Mucosa of rectum (tissue), 2 donors: ENCODE results near the gene SFTPB.
"Not testable (repeated sequence)": the region's sequence is repeated elsewhere in the genome, so short reads cannot be mapped to it uniquely, and the experiment has no call there.

ENCODE experiments used
- H3K27ac ChIP-seq, 2 donors: one replicate each; pipeline ENCODE4 v1.7.0; 2013; ENCODE audit warnings: inconsistent platforms in 2 of 2, low read depth in 2 of 2, low read length in 2 of 2
- H3K27me3 ChIP-seq, 2 donors: one replicate each; pipeline ENCODE4 v1.7.0; 2013; ENCODE audit warnings: low read length in 2 of 2; ENCODE audit not compliant: control insufficient read depth in 2 of 2, insufficient read depth in 2 of 2
- H3K36me3 ChIP-seq, 2 donors: one replicate each; pipeline ENCODE4 v1.7.0; 2013; ENCODE audit warnings: low read length in 2 of 2; ENCODE audit not compliant: control insufficient read depth in 2 of 2, insufficient read depth in 2 of 2
- H3K4me1 ChIP-seq, 2 donors: one replicate each; pipeline ENCODE4 v1.7.0; 2013; ENCODE audit warnings: low read length in 2 of 2, mild to moderate bottlenecking in 1 of 2; ENCODE audit not compliant: control insufficient read depth in 2 of 2, insufficient read depth in 2 of 2
- H3K4me3 ChIP-seq, 2 donors: one replicate each; pipeline ENCODE4 v1.7.0; 2013; ENCODE audit warnings: low read length in 2 of 2
- H3K9ac ChIP-seq, 2 donors: one replicate each; pipeline ENCODE4 v1.7.0; 2013; ENCODE audit warnings: low read length in 2 of 2, low read depth in 1 of 2, mild to moderate bottlenecking in 1 of 2
- H3K9me3 ChIP-seq, 2 donors: one replicate each; pipeline ENCODE4 v1.7.0; 2013; ENCODE audit warnings: low read length in 2 of 2; ENCODE audit not compliant: control insufficient read depth in 2 of 2
- donor health status: healthy.
- donor health status: Normal muscosa, but diverticular disease.

SFTPB gene

GRCh38 chr2:85667561-85668008 is 414 bp downstream of the SFTPB start:
- no peaks in the 10 kb centered on the region for H3K36me3 ChIP-seq
- H3K27ac ChIP-seq, result no peak overlapping the region
- H3K4me1 ChIP-seq, result no peaks in the 10 kb centered on the region
- no peaks in the 10 kb centered on the region for H3K9me3 ChIP-seq
- H3K9ac ChIP-seq, result no peak overlapping the region
- H3K4me3 ChIP-seq, result no peak overlapping the region
- no peaks in the 10 kb centered on the region for H3K27me3 ChIP-seq

- Histone ChIP-seq H3K9me3 (no peaks in the 10 kb centered on the region), H3K9ac (no peak overlapping the region), H3K36me3 (no peaks in the 10 kb centered on the region), H3K4me1 (no peaks in the 10 kb centered on the region), H3K4me3 (no peak overlapping the region), H3K27ac (no peak overlapping the region), H3K27me3 (no peaks in the 10 kb centered on the region)
Measured at GRCh38 chr2:85666435-85667316, 1.3 kb downstream of the SFTPB start.

- H3K9me3 ChIP-seq, result no peaks in the 10 kb centered on the region
- no peak overlapping the region for H3K9ac ChIP-seq
- H3K27me3 ChIP-seq, result no peaks in the 10 kb centered on the region
- H3K36me3 ChIP-seq, result no peaks in the 10 kb centered on the region
- no peaks in the 10 kb centered on the region for H3K4me1 ChIP-seq
- H3K4me3 ChIP-seq, result no peak overlapping the region
- H3K27ac ChIP-seq, result no peak overlapping the region
Measured at GRCh38 chr2:85666016-85666415, 2.0 kb downstream of the SFTPB start.

- no peak overlapping the region for H3K9ac ChIP-seq
- H3K27me3 ChIP-seq, result no peaks in the 10 kb centered on the region
- H3K27ac ChIP-seq, result no peak overlapping the region
- no peaks in the 10 kb centered on the region for H3K4me1 ChIP-seq
- H3K4me3 ChIP-seq, result no peak overlapping the region
- H3K9me3 ChIP-seq, result no peaks in the 10 kb centered on the region
- H3K36me3 ChIP-seq, result no peaks in the 10 kb centered on the region
Measured at GRCh38 chr2:85665264-85665937, 2.6 kb downstream of the SFTPB start.

GRCh38 chr2:85663594-85664565 is 4.1 kb downstream of the SFTPB start:
- Histone ChIP-seq H3K4me3 (no peak overlapping the region), H3K27me3 (no peaks in the 10 kb centered on the region), H3K9ac (no peak overlapping the region), H3K27ac (no peak overlapping the region), H3K4me1 (no peaks in the 10 kb centered on the region), H3K9me3 (no peaks in the 10 kb centered on the region), H3K36me3 (peaks cover 0 to 4% of the 10 kb centered on the region in 2 donors)

GRCh38 chr2:85662899-85663593 is 5.0 kb downstream of the SFTPB start:
- no peak overlapping the region for H3K4me3 ChIP-seq
- H3K9me3 ChIP-seq, result no peaks in the 10 kb centered on the region
- no peak overlapping the region for H3K27ac ChIP-seq
- H3K36me3 ChIP-seq, result peaks cover 0 to 6% of the 10 kb centered on the region in 2 donors
- no peaks in the 10 kb centered on the region for H3K4me1 ChIP-seq
- no peak overlapping the region for H3K9ac ChIP-seq
- H3K27me3 ChIP-seq, result no peaks in the 10 kb centered on the region

GRCh38 chr2:85661139-85661858 is 6.7 kb downstream of the SFTPB start:
- Histone ChIP-seq H3K9ac (no peak overlapping the region), H3K36me3 (peaks cover 0 to 7% of the 10 kb centered on the region in 2 donors), H3K27ac (no peak overlapping the region), H3K9me3 (no peaks in the 10 kb centered on the region), H3K4me3 (no peak overlapping the region), H3K27me3 (no peaks in the 10 kb centered on the region), H3K4me1 (no peaks in the 10 kb centered on the region)

- H3K4me3 ChIP-seq, result no peak overlapping the region
- no peaks in the 10 kb centered on the region for H3K9me3 ChIP-seq
- H3K9ac ChIP-seq, result no peak overlapping the region
- no peaks in the 10 kb centered on the region for H3K4me1 ChIP-seq
- no peak overlapping the region for H3K27ac ChIP-seq
- no peaks in the 10 kb centered on the region for H3K27me3 ChIP-seq
- H3K36me3 ChIP-seq, result peaks cover 0 to 11% of the 10 kb centered on the region in 2 donors
Measured at GRCh38 chr2:85660725-85661124, 7.3 kb downstream of the SFTPB start.

GRCh38 chr2:85660301-85660700 is 7.7 kb downstream of the SFTPB start:
- H3K27ac ChIP-seq, result not testable (repeated sequence)
- peaks cover 0 to 14% of the 10 kb centered on the region in 2 donors for H3K36me3 ChIP-seq

More at GRCh38 chr2:85660301-85660700, 7.7 kb downstream of the SFTPB start:
- not testable (repeated sequence) for H3K9me3 ChIP-seq, H3K4me1 ChIP-seq, H3K4me3 ChIP-seq, H3K27me3 ChIP-seq, H3K9ac ChIP-seq
